Astrocyte of the spinal cord (primary cell): ENCODE data around the gene TMEM38A.
"Not testable (repeated sequence)": the region's sequence is repeated elsewhere in the genome, so short reads cannot be mapped to it uniquely, and the experiment has no call there.

Experiments
- DNase-seq: peaks from one replicate; pipeline ENCODE4 v3.0.0; 2011; ENCODE audit warnings: low read depth, low spot score
- H3K4me3 ChIP-seq: 2 replicates; pipeline ENCODE4 v1.5.1; 2011; ENCODE audit warnings: low read depth, mild to moderate bottlenecking, low read length, moderate library complexity
- in situ Hi-C: cut with HindIII; loops from 2 replicates; pipeline ENCODE4 v1.10.0; 2017; ENCODE audit warnings: low sequenced_read_pairs
- TF ChIP-seq, protein P1 (sequence below): IDR thresholded peaks from 2 replicates; pipeline ENCODE4 v1.5.1; 2012; ENCODE audit warnings: low read depth, mild to moderate bottlenecking, low read length, inconsistent platforms

Gene TMEM38A

DNA sequence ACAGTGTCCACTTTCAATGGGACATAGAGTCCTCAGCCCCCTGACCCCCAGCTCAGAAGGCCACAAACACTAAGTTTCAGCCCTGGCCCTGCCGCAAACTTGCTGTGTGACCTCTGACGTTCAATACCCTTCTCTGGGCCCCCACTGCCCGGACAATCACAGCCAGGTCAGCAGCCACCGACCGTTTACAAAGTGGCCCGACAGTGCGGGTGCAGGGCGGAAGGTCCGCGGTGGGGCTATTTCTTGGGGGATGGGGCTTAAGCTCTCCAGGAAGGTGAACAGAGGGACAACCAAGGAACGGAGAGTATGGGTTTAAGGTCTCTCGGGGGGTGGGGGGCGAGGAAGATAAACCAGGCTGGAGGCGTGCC is 1.5 kb upstream of the TMEM38A start:
- no peak for DNase-seq
- peak overlapping the region; percentile 91 for H3K4me3 ChIP-seq
- in situ Hi-C loops = no loop called here

DNA sequence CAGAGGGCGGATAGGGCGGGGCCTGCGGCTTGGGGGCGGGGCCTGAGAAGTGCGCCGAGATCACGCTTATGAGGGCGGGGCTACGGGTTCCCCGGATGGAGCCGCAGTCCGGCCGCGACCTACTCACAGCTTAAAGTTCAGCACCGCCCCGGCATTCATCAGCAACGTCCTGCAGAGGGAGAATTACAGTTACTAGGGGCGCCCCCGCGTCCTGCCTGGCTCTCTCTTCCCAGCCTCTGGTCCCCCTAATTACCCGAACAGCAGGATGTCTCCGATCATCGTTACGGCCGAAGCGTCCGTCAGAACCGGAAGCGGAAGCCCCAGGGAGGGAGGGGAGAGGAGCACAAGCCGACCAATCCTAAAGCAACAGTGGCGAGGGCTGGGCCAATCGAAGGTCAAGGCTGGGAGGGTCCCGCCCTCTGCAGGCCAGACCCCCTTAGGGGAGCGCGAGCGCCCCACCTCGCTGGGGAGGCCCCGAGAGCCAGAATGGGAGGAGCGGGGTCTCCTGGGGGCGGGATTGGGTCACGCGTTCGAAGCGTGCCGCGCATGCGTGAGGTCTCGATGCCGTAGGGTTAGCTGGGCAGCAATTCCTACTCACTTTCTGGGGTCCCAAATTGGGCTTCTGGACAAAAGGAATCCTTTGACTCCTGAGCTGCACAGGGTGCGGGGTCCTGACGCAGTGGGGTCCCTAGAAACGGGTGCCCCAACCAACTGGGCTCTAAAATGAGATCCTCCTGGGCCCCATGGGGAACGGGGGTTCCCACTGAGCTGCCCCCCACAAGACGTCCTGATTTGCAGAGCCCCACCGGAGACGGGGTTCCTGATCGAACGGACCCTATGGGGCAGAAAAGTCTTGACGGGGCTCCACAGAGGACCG is 869 bp upstream of the TMEM38A start, which contains the start of gene SMIM7:
SMIM7 (minus strand) TSS at position 313 of the 877 bp plus-strand sequence; CDS start at position 279, 34 bp downstream.
- H3K4me3 ChIP-seq = peak within 1 kb of the TSS; percentile 91
- DNase-seq = peak; percentile 99
- TF ChIP-seq, protein P1, sequence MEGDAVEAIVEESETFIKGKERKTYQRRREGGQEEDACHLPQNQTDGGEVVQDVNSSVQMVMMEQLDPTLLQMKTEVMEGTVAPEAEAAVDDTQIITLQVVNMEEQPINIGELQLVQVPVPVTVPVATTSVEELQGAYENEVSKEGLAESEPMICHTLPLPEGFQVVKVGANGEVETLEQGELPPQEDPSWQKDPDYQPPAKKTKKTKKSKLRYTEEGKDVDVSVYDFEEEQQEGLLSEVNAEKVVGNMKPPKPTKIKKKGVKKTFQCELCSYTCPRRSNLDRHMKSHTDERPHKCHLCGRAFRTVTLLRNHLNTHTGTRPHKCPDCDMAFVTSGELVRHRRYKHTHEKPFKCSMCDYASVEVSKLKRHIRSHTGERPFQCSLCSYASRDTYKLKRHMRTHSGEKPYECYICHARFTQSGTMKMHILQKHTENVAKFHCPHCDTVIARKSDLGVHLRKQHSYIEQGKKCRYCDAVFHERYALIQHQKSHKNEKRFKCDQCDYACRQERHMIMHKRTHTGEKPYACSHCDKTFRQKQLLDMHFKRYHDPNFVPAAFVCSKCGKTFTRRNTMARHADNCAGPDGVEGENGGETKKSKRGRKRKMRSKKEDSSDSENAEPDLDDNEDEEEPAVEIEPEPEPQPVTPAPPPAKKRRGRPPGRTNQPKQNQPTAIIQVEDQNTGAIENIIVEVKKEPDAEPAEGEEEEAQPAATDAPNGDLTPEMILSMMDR = peak; percentile 24
- in situ Hi-C loops = no loop called here

More for the DNA sequence above, 1.5 kb upstream of the TMEM38A start:
- TF ChIP-seq, protein P1 = no peak

DNA sequence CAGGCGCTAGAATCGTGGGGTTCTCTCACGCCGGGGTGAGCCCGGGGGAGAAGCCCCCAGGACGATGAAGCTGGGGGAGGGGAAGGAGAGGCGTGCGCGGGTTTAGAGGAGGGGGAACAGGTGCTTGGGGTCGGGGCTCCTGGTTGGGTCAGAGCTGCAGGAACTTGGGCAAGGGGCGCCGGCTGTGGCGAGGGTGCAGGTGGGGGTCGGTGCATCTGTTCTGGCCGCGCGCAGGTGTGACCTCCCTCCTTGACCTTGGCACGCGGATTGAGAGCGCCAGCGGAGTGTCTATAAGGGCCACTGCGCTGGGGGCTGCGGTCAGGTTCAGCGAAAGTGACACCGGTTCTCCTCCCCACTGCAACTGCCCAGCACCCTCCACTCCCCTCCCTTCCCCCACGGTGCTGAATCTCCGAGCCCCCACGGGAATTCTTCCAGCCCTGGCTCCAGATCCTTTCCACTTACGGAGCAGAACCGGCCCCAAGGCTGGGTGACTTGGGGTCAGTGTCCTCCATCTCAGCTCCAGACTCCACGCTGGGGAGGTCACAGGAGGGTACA is 618 bp downstream of the TMEM38A start:
- H3K4me3 ChIP-seq = peak overlapping the region; percentile 91
- no peak for DNase-seq
- in situ Hi-C loops = no loop called here

DNA sequence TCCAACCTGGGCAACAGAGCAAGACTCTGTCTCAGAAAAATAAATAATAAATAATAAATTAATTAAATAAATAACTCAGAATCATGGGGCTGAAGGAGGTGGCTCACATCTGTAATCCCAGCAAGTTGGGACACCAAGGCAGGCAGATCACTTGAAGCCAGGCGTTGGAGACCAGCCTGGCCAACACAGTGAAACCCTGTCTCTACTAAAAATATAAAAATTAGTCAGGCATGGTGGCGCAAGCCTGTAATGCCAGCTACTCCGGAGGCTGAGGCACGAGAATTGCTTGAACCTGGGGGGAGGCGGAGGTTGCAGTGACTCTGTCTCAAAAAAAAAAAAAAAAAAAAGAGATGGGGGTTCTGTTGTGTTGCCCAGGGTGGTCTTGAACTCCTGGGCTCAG is 7.2 kb downstream of the TMEM38A start:
- TF ChIP-seq, protein P1 = no peak
- in situ Hi-C loops = no loop called here
- no peak for DNase-seq

More for the DNA sequence above, 618 bp downstream of the TMEM38A start:
- TF ChIP-seq, protein P1 = no peak

DNA sequence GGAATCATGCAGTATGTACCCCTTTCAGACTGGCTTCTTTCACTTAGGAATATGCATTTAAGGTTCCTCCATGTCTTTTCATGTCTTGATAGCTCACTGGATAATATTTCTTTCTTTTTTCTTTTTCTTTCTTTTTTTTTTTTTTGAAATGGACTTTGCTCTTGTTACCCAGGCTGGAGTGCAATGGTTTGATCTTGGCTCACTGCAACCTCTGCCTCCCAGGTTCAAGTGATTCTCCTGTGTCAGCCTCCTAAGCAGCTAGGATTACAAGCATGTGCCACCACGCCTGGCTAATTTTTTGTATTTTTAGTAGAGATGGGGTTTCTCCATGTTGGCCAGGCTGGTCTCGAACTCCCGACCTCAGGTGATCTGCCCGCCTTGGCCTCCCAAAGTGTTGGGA is 7.8 kb downstream of the TMEM38A start:
- H3K4me3 ChIP-seq, DNase-seq, in situ Hi-C loops: not testable (repeated sequence)

More for the DNA sequence above, 7.2 kb downstream of the TMEM38A start:
- no peak overlapping the region for H3K4me3 ChIP-seq

DNA sequence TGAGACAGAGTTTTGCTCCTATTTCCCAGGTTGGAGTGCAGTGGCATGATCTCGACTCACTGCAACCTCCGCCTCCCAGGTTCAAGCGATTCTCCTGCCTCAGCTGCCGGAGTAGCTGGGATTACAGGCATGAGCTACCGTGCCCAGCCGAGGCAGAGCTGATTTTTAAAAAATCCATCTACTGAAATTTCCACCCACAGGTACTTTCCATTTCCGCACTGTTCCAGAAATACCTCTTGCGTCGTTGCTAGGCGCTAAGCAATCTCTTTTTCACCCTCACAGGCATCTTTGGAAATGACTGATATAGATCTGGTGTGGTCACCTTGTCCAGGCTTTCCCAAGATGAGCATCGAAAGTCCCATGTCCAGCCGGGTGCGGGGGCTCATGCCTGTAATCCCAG is 9.4 kb downstream of the TMEM38A start:
- DNase-seq = no peak
- TF ChIP-seq, protein P1 = no peak
- in situ Hi-C loops = no loop called here
- H3K4me3 ChIP-seq = no peak overlapping the region

DNA sequence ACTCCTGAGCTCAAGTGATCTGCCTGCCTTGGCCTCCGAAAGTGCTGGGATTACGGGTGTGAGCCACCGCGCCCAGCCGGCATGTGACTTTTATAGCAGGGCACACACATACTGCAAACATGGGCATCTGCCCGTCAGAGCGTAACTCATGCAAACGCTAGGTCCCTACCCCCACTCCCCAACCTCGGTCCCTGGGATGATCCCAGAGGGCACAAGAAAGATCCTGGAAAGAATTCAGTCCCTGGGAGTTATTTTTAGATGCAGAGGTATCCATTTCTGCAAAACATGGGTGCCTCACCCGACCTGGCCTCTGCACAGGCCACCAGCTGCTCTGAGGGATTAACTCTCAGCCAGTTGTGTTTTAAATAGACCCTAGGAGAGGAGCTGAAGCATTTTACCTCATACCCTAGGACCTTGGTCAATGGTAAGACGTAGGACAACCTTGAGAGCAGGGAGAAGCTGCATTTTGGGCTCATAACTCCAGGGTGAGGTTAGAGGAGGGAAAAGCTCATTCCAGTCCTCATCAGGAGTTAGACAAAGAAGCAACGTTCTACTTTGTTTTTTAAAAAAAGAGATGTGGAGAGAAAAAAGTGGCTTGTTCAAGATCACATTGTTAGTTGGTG is 10.8 kb downstream of the TMEM38A start:
- TF ChIP-seq, protein P1 = no peak
- in situ Hi-C loops = no loop called here
- H3K4me3 ChIP-seq = no peak overlapping the region
- no peak for DNase-seq
